Panc1 (cell line): ENCODE data around the gene PCNX1. TPM values are rescaled to one million over a fixed set of nuclear protein-coding genes. Genes with fewer than 3 reads are reported as not detected.

ENCODE experiments used
- ATAC-seq: fragments of 200-7000 bp; cut with Tn5 transposase; 2 replicates; pipeline ENCODE4 v1.9.1; 2020; ENCODE audit warnings: mild to moderate bottlenecking, moderate library complexity
- BruUV-seq: library from RNA; stranded (reverse); fragments of 400-500 nt; replicated peaks from 2 replicates; lab custom pipeline; 2021; lab: Mats Ljungman, UMichigan
- CTCF ChIA-PET: fragments of 300-600 bp; sonication (Branson Sonifier 250); formaldehyde crosslinking; loops from one replicate; lab custom pipeline; 2022; ENCODE audit warnings: antibody characterized with exemption; lab: Charles Lee
- POLR2A ChIA-PET: fragments of 300-600 bp; sonication (Branson Sonifier 250); formaldehyde crosslinking; loops from one replicate; lab custom pipeline; 2022; ENCODE audit warnings: antibody characterized with exemption; lab: Charles Lee
- DNase-seq: peaks from one replicate; pipeline ENCODE4 v3.0.0-alpha.2; 2010; ENCODE audit warnings: low read depth, low spot score
- H3K27ac ChIP-seq: 2 replicates; pipeline ENCODE4 v1.5.1; 2011; ENCODE audit warnings: mild to moderate bottlenecking, low read length, inconsistent platforms
- H3K27me3 ChIP-seq: fragments of 200-500 bp; sonication (Bioruptor generic); 2 replicates; pipeline ENCODE4 v1.6.0; 2014; ENCODE audit warnings: low read length, inconsistent platforms; ENCODE audit not compliant: control insufficient read depth, insufficient read depth
- H3K36me3 ChIP-seq: fragments of 200-500 bp; sonication (Bioruptor generic); 2 replicates; pipeline ENCODE4 v1.5.1; 2014; ENCODE audit warnings: inconsistent platforms, mild to moderate bottlenecking, low read length, moderate library complexity; ENCODE audit not compliant: control insufficient read depth, insufficient read depth
- H3K4me1 ChIP-seq: 2 replicates; pipeline ENCODE4 v1.5.1; 2011; ENCODE audit warnings: inconsistent platforms, mild to moderate bottlenecking, low read length, moderate library complexity; ENCODE audit not compliant: control insufficient read depth, insufficient read depth
- H3K4me3 ChIP-seq, 2 experiments: 2 replicates each; pipeline ENCODE4 v1.5.1; 2011 to 2012; ENCODE audit warnings: low read depth in 2 of 2, low read length in 2 of 2, mild to moderate bottlenecking in 2 of 2, inconsistent platforms in 1 of 2, moderate library complexity in 1 of 2
- H3K9me3 ChIP-seq: fragments of 200-500 bp; sonication (Bioruptor generic); 2 replicates; pipeline ENCODE4 v1.5.1; 2014; ENCODE audit warnings: low read depth, mild to moderate bottlenecking, inconsistent platforms, low read length, moderate library complexity; ENCODE audit not compliant: control insufficient read depth, insufficient read depth
- CTCF ChIP-seq: fragments of 450-650 bp; IDR thresholded peaks from 2 replicates; pipeline ENCODE4 v1.5.1; 2017; ENCODE audit warnings: mild to moderate bottlenecking
- POLR2AphosphoS5 ChIP-seq: IDR thresholded peaks from 2 replicates; pipeline ENCODE4 v1.6.1; 2012; ENCODE audit warnings: mild to moderate bottlenecking, low read depth, low read length, moderate library complexity
- REST ChIP-seq, 2 experiments: IDR thresholded peaks; 2 replicates each; pipeline ENCODE4 v1.6.1; 2011 to 2012; ENCODE audit warnings: low read depth in 2 of 2, control low read depth in 1 of 2, low read length in 1 of 2, mild to moderate bottlenecking in 1 of 2, moderate library complexity in 1 of 2; ENCODE audit not compliant: insufficient read depth in 1 of 2
- SIN3A ChIP-seq: IDR thresholded peaks from 2 replicates; pipeline ENCODE4 v1.6.1; 2012; ENCODE audit warnings: low read depth, mild to moderate bottlenecking, low read length, moderate library complexity, borderline replicate concordance; ENCODE audit not compliant: insufficient read depth
- TCF7L2 ChIP-seq: IDR thresholded peaks from 2 replicates; pipeline ENCODE4 v1.6.1; 2011; ENCODE audit warnings: mild to moderate bottlenecking, low read depth, low read length, inconsistent platforms
- in situ Hi-C: cut with HindIII; loops from 2 replicates; pipeline ENCODE4 v1.10.0; 2016; ENCODE audit warnings: low sequenced_read_pairs, low pct_unique_long_range_greater_than_20kb
- intact Hi-C: fragments of 100-400 bp; cut with micrococcal nuclease; formaldehyde crosslinking; loops from one replicate; pipeline ENCODE4 v1.10.0; 2022; ENCODE audit not compliant: unreplicated experiment
- total RNA-seq: library from RNA; stranded (reverse); gene quantifications from one replicate; pipeline ENCODE4 v1.2.1, GENCODE V29; 2021; ENCODE audit not compliant: unreplicated experiment

Gene PCNX1
- total RNA-seq, 1 experiment from 2014 or later: 30.5 TPM

- no peak overlapping the region for H3K27ac ChIP-seq
- BruUV-seq: no TSS peak
- in situ Hi-C loops: no loop called here
- H3K36me3 ChIP-seq: peaks cover 11% of the 10 kb centered on the region
- no peak for TF ChIP-seq SIN3A
- TF ChIP-seq TCF7L2: no peak
- no peak for TF ChIP-seq POLR2AphosphoS5
- no peak for TF ChIP-seq CTCF
- TF ChIP-seq REST (IDR thresholded peaks at IDR 0.05; ENCODE audit: insufficient read depth in 1 of 2, low read depth in 2 of 2, low read length in 1 of 2): no peak
- no peaks in the 10 kb centered on the region for H3K4me1 ChIP-seq
- ATAC-seq: no peak
- no peak for DNase-seq
- CTCF ChIA-PET: no interaction called here
- intact Hi-C loops: no loop called here
- POLR2A ChIA-PET: interaction anchor here (0.5 kb wide), 1 partner anchor 629 kb away, joined by 5 read pairs; no protein-coding TSS in a partner anchor
- no peaks in the 10 kb centered on the region for H3K27me3 ChIP-seq
- no peak overlapping the region for H3K4me3 ChIP-seq
- H3K9me3 ChIP-seq: no peaks in the 10 kb centered on the region
These were observed 201.3 kb downstream of the PCNX1 start for GRCh38 chr14:71108398-71109119.

GRCh38 chr14:71113376-71113775 is 206.1 kb downstream of the PCNX1 start:
- H3K9me3 ChIP-seq: no peaks in the 10 kb centered on the region
- POLR2A ChIA-PET: no interaction called here
- no peak overlapping the region for H3K27ac ChIP-seq
- no peak for TF ChIP-seq POLR2AphosphoS5
- no peak for TF ChIP-seq CTCF
- no peak for TF ChIP-seq REST (IDR thresholded peaks at IDR 0.05; ENCODE audit: insufficient read depth in 1 of 2, low read depth in 2 of 2, low read length in 1 of 2)
- no peak for TF ChIP-seq SIN3A
- no peak for TF ChIP-seq TCF7L2
- H3K36me3 ChIP-seq: peaks cover 9% of the 10 kb centered on the region
- no peaks in the 10 kb centered on the region for H3K27me3 ChIP-seq
- no peak overlapping the region for H3K4me3 ChIP-seq
- CTCF ChIA-PET: no interaction called here
- in situ Hi-C loops: no loop called here
- BruUV-seq: no TSS peak
- ATAC-seq (no peak), DNase-seq (no peak)
- H3K4me1 ChIP-seq: no peaks in the 10 kb centered on the region
- intact Hi-C loops: no loop called here
